Ovary (tissue), 9 donors: ENCODE results near the gene ADAMTS2. TPM values are rescaled to one million over a fixed set of nuclear protein-coding genes. Genes with fewer than 3 reads are reported as not detected.

Source experiments
- DNase-seq, 5 donors: peaks; one replicate each; pipeline ENCODE4 v3.0.0-alpha.2; 2019 to 2020
- H3K27ac ChIP-seq, 2 donors: fragments of 200-600 bp; one replicate each; pipeline versions ENCODE4 v1.5.1 to v1.8.0; 2019 to 2022
- H3K27me3 ChIP-seq: fragments of 200-600 bp; one replicate; pipeline ENCODE4 v1.8.0; 2022
- H3K36me3 ChIP-seq: fragments of 200-600 bp; sonication (generic); one replicate; pipeline ENCODE4 v1.5.1; 2019
- H3K4me1 ChIP-seq: one replicate; pipeline ENCODE4 v1.8.1; 2013; ENCODE audit warnings: mild to moderate bottlenecking, moderate library complexity; ENCODE audit not compliant: insufficient read depth
- H3K4me3 ChIP-seq: fragments of 200-600 bp; sonication (generic); one replicate; pipeline ENCODE4 v1.5.1; 2017
- H3K9me3 ChIP-seq, 2 donors: fragments of 200-600 bp in 1 of 2; sonication (generic) in 1 of 2; one replicate each; pipeline versions ENCODE4 v1.5.1 to v1.8.1; 2013 to 2019; ENCODE audit warnings: mild to moderate bottlenecking in 1 of 2, moderate library complexity in 1 of 2
- CTCF ChIP-seq, 3 donors: fragments of 450-650 bp in 2 of 3; fragments of 200-600 bp in 1 of 3; IDR thresholded peaks; one replicate each; pipeline versions ENCODE4 v1.5.1 to v1.8.0; 2016 to 2022; ENCODE audit warnings: antibody characterized with exemption in 3 of 3, mild to moderate bottlenecking in 1 of 3
- EP300 ChIP-seq: sonication (generic); formaldehyde crosslinking; IDR thresholded peaks from one replicate; pipeline ENCODE4 v1.6.1; 2017; ENCODE audit warnings: antibody characterized with exemption
- POLR2A ChIP-seq: fragments of 450-650 bp; IDR thresholded peaks from one replicate; pipeline ENCODE4 v1.6.1; 2017; ENCODE audit warnings: antibody characterized with exemption, mild to moderate bottlenecking, moderate library complexity
- WGBS, 3 donors: extraction: QIAGEN DNeasy Blood & Tissue Kit in 1 of 3; methylation state at CpG; one replicate each; pipeline versions ENCODE4 v1.1.5 to v1.1.7; 2013 to 2017; 5-methylcytosine and 5-hydroxymethylcytosine counted together
- intact Hi-C, 4 donors: fragments of 100-400 bp; cut with DNase I; formaldehyde crosslinking; loops; one replicate each; pipeline versions ENCODE4 v1.11.0 to v1.15.1; 2022 to 2023
- polyA plus RNA-seq, 2 donors: library from polyadenylated mRNA; stranded (reverse); fragments of 200-250 nt in 1 of 2; fragments of 350-450 nt in 1 of 2; fragmentation: Illumina TruSeq in 1 of 2; extraction: RNeasy Lipid Tissue Mini Kit (QIAGEN cat#74804) in 1 of 2; gene quantifications; one replicate each; pipeline ENCODE4 v1.2.3, GENCODE V29; 2013 to 2014
- total RNA-seq, 7 donors: library from RNA; depleted of rRNA in 2 of 7; stranded (reverse); fragments of >200 nt in 2 of 7; fragmentation: NEBNext Ultra II Directional in 3 of 7; extraction: Animal tissue kit (Norgen Biotek cat#: 25700) in 3 of 7; gene quantifications; one replicate each; pipeline versions ENCODE4 v1.1.0 to v1.2.4, GENCODE V29; 2016 to 2023
- donor health status: DM: no; HTN: no; CAD: no; lungs with moderate emphysema.
- donor health status: DM: no; HTN: no; CAD: no.
- donor health status: Bipolar disorder and iron deficiency.
- donor health status: DM: yes; HTN: yes; CAD: no.
- donor health status: DM: no; HTN: no; CAD: no.
- donor health status: DM: yes; HTN: yes; CAD: no.

ADAMTS2 gene
- total and polyA plus RNA-seq, 9 donors = 7.9 to 31.8 (median 11.5) TPM

GRCh38 chr5:179187229-179187678 is 158.0 kb downstream of the ADAMTS2 start:
- no peaks in the 10 kb centered on the region for H3K9me3 ChIP-seq
- 54 to 85% (median 73%) methylated on average over 9 of the region's 9 CpGs for WGBS, 3 donors
- H3K4me3 ChIP-seq = no peak overlapping the region
- intact Hi-C loops = no loop called here
- no peak for DNase-seq
- TF ChIP-seq EP300 = no peak
- no peaks in the 10 kb centered on the region for H3K27me3 ChIP-seq
- peaks cover 5% of the 10 kb centered on the region for H3K4me1 ChIP-seq
- no peaks in the 10 kb centered on the region for H3K36me3 ChIP-seq
- H3K27ac ChIP-seq = no peak overlapping the region

GRCh38 chr5:179186801-179187200 is 158.5 kb downstream of the ADAMTS2 start:
- Histone ChIP-seq H3K27me3 (no peaks in the 10 kb centered on the region), H3K9me3 (no peaks in the 10 kb centered on the region), H3K36me3 (no peaks in the 10 kb centered on the region), H3K4me1 (peaks cover 5% of the 10 kb centered on the region), H3K4me3 (no peak overlapping the region), H3K27ac (no peak overlapping the region)
- intact Hi-C loops = no loop called here
- TF ChIP-seq EP300 (no peak), POLR2A (no peak), CTCF (IDR thresholded peaks at IDR 0.05) (no peak)
- DNase-seq = no peak
- 77 to 78% (median 77%) methylated on average over 12 of the region's 12 CpGs for WGBS, 3 donors

GRCh38 chr5:179185941-179186411 is 159.3 kb downstream of the ADAMTS2 start:
- peaks cover 5% of the 10 kb centered on the region for H3K4me1 ChIP-seq
- 76 to 87% (median 85%) methylated on average over 7 to 8 of the region's 8 CpGs for WGBS, 3 donors
- no peaks in the 10 kb centered on the region for H3K36me3 ChIP-seq
- no peak overlapping the region for H3K27ac ChIP-seq
- TF ChIP-seq EP300 (no peak), CTCF (IDR thresholded peaks at IDR 0.05) (no peak), POLR2A (no peak)
- no peak overlapping the region for H3K4me3 ChIP-seq
- intact Hi-C loops = no loop called here
- DNase-seq = no peak
- H3K9me3 ChIP-seq = no peaks in the 10 kb centered on the region
- H3K27me3 ChIP-seq = no peaks in the 10 kb centered on the region

GRCh38 chr5:179185256-179185940 is 159.9 kb downstream of the ADAMTS2 start:
- Histone ChIP-seq H3K36me3 (no peaks in the 10 kb centered on the region), H3K4me1 (peaks cover 5% of the 10 kb centered on the region), H3K9me3 (no peaks in the 10 kb centered on the region), H3K4me3 (no peak overlapping the region), H3K27me3 (no peaks in the 10 kb centered on the region), H3K27ac (no peak overlapping the region)
- TF ChIP-seq CTCF (IDR thresholded peaks at IDR 0.05) = no peak
- no peak for TF ChIP-seq EP300
- no peak for TF ChIP-seq POLR2A
- intact Hi-C loops = no loop called here
- 79 to 83% (median 83%) methylated on average over 16 of the region's 16 CpGs for WGBS, 3 donors
- DNase-seq = peak in 1 of 5 donors; percentile 11

- Histone ChIP-seq H3K36me3 (no peaks in the 10 kb centered on the region), H3K4me3 (no peak overlapping the region), H3K9me3 (no peaks in the 10 kb centered on the region), H3K27me3 (no peaks in the 10 kb centered on the region), H3K27ac (no peak overlapping the region), H3K4me1 (peaks cover 5% of the 10 kb centered on the region)
- TF ChIP-seq CTCF (IDR thresholded peaks at IDR 0.05) = no peak
- TF ChIP-seq POLR2A = no peak
- no peak for TF ChIP-seq EP300
- WGBS, 3 donors = 90 to 95% (median 91%) methylated on average over 11 of the region's 11 CpGs
- DNase-seq = no peak
- intact Hi-C loops = no loop called here
These were observed 160.7 kb downstream of the ADAMTS2 start for GRCh38 chr5:179184521-179185050.
